HepG2 (cell line): ENCODE data around the gene KCNMA1. TPM values are rescaled to one million over a fixed set of nuclear protein-coding genes. Genes with fewer than 3 reads are reported as not detected.
A peak's percentile ranks its signal among the peaks of the same experiment; 100 is the strongest.

Experiments
- ATAC-seq: fragments of 200-7000 bp; cut with Tn5 transposase; 3 replicates; pipeline ENCODE4 v1.9.1; 2020; ENCODE audit warnings: mild to moderate bottlenecking, moderate library complexity
- BruUV-seq: library from RNA; stranded (reverse); fragments of 400-500 nt; replicated peaks from 2 replicates; lab custom pipeline; 2021; lab: Mats Ljungman, UMichigan
- CTCF ChIA-PET: fragments of 300-600 bp; formaldehyde crosslinking; extraction: SDS; loops from one replicate; lab custom pipeline; 2021; ENCODE audit warnings: low total read pairs, inconsistent platforms, low intra/inter-chr PET ratio; lab: Yijun Ruan, JAX
- POLR2A ChIA-PET: fragments of 350-600 bp; sonication (Branson Sonifier 250); formaldehyde crosslinking; loops from one replicate; lab custom pipeline; 2020; ENCODE audit warnings: antibody characterized with exemption, inconsistent platforms; lab: Yijun Ruan, JAX
- DNase-seq: peaks from one replicate; pipeline ENCODE4 v3.0.0-alpha.2; 2015; ENCODE audit warnings: low spot score
- FAIRE-seq: peaks from 3 replicates; lab custom pipeline; 2011; peaks lifted over from hg19 to GRCh38; lab: Jason Lieb, UNC
- H2AFZ ChIP-seq: one replicate; pipeline ENCODE4 v1.6.1; 2011; ENCODE audit warnings: low read length, inconsistent platforms
- H3K27ac ChIP-seq: fragments of 300-600 bp; 3 replicates; pipeline ENCODE4 v1.8.0; 2011; ENCODE audit warnings: mixed run types, mild to moderate bottlenecking, mixed read lengths, low read length, inconsistent platforms; ENCODE audit not compliant: insufficient read depth; ENCODE audit errors: extremely low read length
- H3K27me3 ChIP-seq, 2 experiments: fragments of 200-600 bp in 1 of 2; 2 replicates in 1 of 2; 3 replicates in 1 of 2; pipeline versions ENCODE4 v1.6.0 to v1.8.0; 2011; ENCODE audit warnings: low read length in 2 of 2, mild to moderate bottlenecking in 2 of 2, moderate library complexity in 2 of 2, inconsistent platforms in 1 of 2; ENCODE audit not compliant: insufficient read depth in 2 of 2, control insufficient read depth in 1 of 2
- H3K36me3 ChIP-seq, 2 experiments: fragments of 200-600 bp in 1 of 2; replicated peaks in 1 of 2; 2 replicates in 1 of 2; 3 replicates in 1 of 2; pipeline versions ENCODE4 v1.5.1 to v1.8.0; 2011; ENCODE audit warnings: low read length in 2 of 2, inconsistent platforms in 1 of 2; ENCODE audit not compliant: insufficient read depth in 2 of 2, control insufficient read depth in 1 of 2
- H3K4me1 ChIP-seq: 2 replicates; pipeline ENCODE4 v1.5.1; 2012; ENCODE audit warnings: low read length, inconsistent platforms; ENCODE audit not compliant: insufficient read depth
- H3K4me2 ChIP-seq: 2 replicates; pipeline ENCODE4 v1.6.0; 2011; ENCODE audit warnings: low read depth, low read length, inconsistent platforms
- H3K4me3 ChIP-seq, 3 experiments: fragments of 200-600 bp in 1 of 3; sonication (generic), shearing (Covaris generic) in 1 of 3; replicated peaks in 1 of 3; 2 replicates each; pipeline ENCODE4 v1.5.1; 2011 to 2016; ENCODE audit warnings: low read length in 3 of 3, inconsistent platforms in 2 of 3, low read depth in 2 of 3, mild to moderate bottlenecking in 2 of 3, control low read depth in 1 of 3, mixed read lengths in 1 of 3; ENCODE audit not compliant: insufficient read depth in 1 of 3
- H3K79me2 ChIP-seq: one replicate; pipeline ENCODE4 v1.6.1; 2011; ENCODE audit warnings: low read length, inconsistent platforms; ENCODE audit not compliant: insufficient read depth
- H3K9ac ChIP-seq: 2 replicates; pipeline ENCODE4 v1.6.0; 2011; ENCODE audit warnings: mild to moderate bottlenecking, low read depth, low read length, inconsistent platforms; ENCODE audit not compliant: insufficient read depth
- H3K9me3 ChIP-seq: 2 replicates; pipeline ENCODE4 v1.5.1; 2012; ENCODE audit warnings: mild to moderate bottlenecking, low read length
- H4K20me1 ChIP-seq: 2 replicates; pipeline ENCODE4 v1.6.0; 2011; ENCODE audit warnings: inconsistent platforms, mild to moderate bottlenecking, low read length, moderate library complexity; ENCODE audit not compliant: insufficient read depth
- ATF4 ChIP-seq, 2 experiments: fragments of 450-650 bp in 1 of 2; sonication (generic) in 1 of 2; formaldehyde crosslinking; IDR thresholded peaks; 2 replicates each; pipeline versions ENCODE4 v1.5.0 to v1.8.0; 2020 to 2022; ENCODE audit warnings: mild to moderate bottlenecking in 1 of 2, missing genetic modification reagents in 1 of 2
- CREB1 ChIP-seq, 2 experiments: fragments of 450-650 bp in 1 of 2; IDR thresholded peaks; 2 replicates each; pipeline ENCODE4 v1.6.1; 2016 to 2017; ENCODE audit warnings: control low read depth in 1 of 2, mild to moderate bottlenecking in 1 of 2, missing compliant biosample characterization in 1 of 2, missing genetic modification characterization in 1 of 2
- DNMT3B ChIP-seq: conservative IDR thresholded peaks from 2 replicates; pipeline ENCODE4 v1.6.1; 2016; ENCODE audit warnings: missing biosample characterization, control low read depth
- HES4 ChIP-seq: sonication (generic); formaldehyde crosslinking; IDR thresholded peaks from 2 replicates; pipeline ENCODE4 v1.9.0; 2021; ENCODE audit warnings: mild to moderate bottlenecking, missing genetic modification reagents, borderline replicate concordance
- JDP2 ChIP-seq: sonication (generic); formaldehyde crosslinking; IDR thresholded peaks from 2 replicates; pipeline ENCODE4 v1.8.1; 2022; ENCODE audit warnings: missing genetic modification reagents, borderline replicate concordance
- NBN ChIP-seq: fragments of 450-650 bp; conservative IDR thresholded peaks from 2 replicates; pipeline ENCODE4 v1.6.1; 2017
- RXRA ChIP-seq: sonication (generic); formaldehyde crosslinking; IDR thresholded peaks from 2 replicates; pipeline ENCODE4 v1.5.1; 2020; ENCODE audit warnings: missing genetic modification reagents
- SATB2 ChIP-seq: sonication (generic); formaldehyde crosslinking; IDR thresholded peaks from 2 replicates; pipeline ENCODE4 v1.5.0; 2020; ENCODE audit warnings: missing genetic modification reagents
- ZNF432 ChIP-seq: sonication (generic); formaldehyde crosslinking; IDR thresholded peaks from 2 replicates; pipeline ENCODE4 v1.5.0; 2020; ENCODE audit warnings: missing genetic modification reagents, mild to moderate bottlenecking, borderline replicate concordance
- WGBS: methylation state at CpG from one replicate; pipeline ENCODE4 v1.1.6; 2017; ENCODE audit warnings: low lambda C conversion rate; 5-methylcytosine and 5-hydroxymethylcytosine counted together
- in situ Hi-C: cut with HindIII; loops from 2 replicates; pipeline ENCODE4 v1.10.0; 2017; ENCODE audit warnings: low pct_unique_long_range_greater_than_20kb; ENCODE audit not compliant: extremely low pct_ligation_motif_present
- intact Hi-C: fragments of 100-400 bp; cut with micrococcal nuclease; formaldehyde crosslinking; loops from one replicate; pipeline ENCODE4 v1.10.0; 2022; ENCODE audit not compliant: unreplicated experiment
- polyA plus RNA-seq, 8 experiments: library from polyadenylated mRNA; depleted of rRNA in 3 of 8; stranded (reverse) in 7 of 8; unstranded in 1 of 8; fragments of >200 nt; fragmentation: Illumina TruSeq in 4 of 8; extraction: Trizol in 4 of 8; gene quantifications; 2 replicates each; pipeline versions ENCODE4 v1.2.1 to v1.2.3, GENCODE V29; 2011 to 2016; ENCODE audit warnings: low read depth in 4 of 8, missing spikeins in 1 of 8, mixed read lengths in 1 of 8; ENCODE audit not compliant: insufficient read depth in 1 of 8
- total RNA-seq, 5 experiments: library from RNA; depleted of rRNA; stranded (reverse); fragments of >200 nt; fragmentation: Illumina TruSeq; extraction: Trizol; gene quantifications; 2 replicates each; pipeline ENCODE4 v1.2.3, GENCODE V29; 2016; ENCODE audit warnings: low read depth in 1 of 5
- TF ChIP-seq, protein P1 (sequence below): sonication (generic); formaldehyde crosslinking; conservative IDR thresholded peaks from 2 replicates; pipeline ENCODE4 v1.8.0; 2022; ENCODE audit warnings: missing genetic modification reagents
- TF ChIP-seq, protein P2 (sequence below): sonication (generic); formaldehyde crosslinking; IDR thresholded peaks from 2 replicates; pipeline ENCODE4 v1.4.0; 2020; ENCODE audit warnings: missing genetic modification reagents, mild to moderate bottlenecking, borderline replicate concordance

KCNMA1 gene
- total and polyA plus RNA-seq, 2 of the 13 experiments (the other 11 are each of a cell fraction or from before 2014, with no cell fraction given), result 0.02 TPM; not detected in 1

- H3K9ac ChIP-seq, result no peak overlapping the region
- in situ Hi-C loops (no loop called here), intact Hi-C loops (no loop called here)
- no peaks in the 10 kb centered on the region for H3K36me3 ChIP-seq
- peaks cover 0 to 2% of the 10 kb centered on the region in 2 experiments; a peak in 2 of 5 replicates for H3K27me3 ChIP-seq
- DNase-seq (no peak), ATAC-seq (no peak), FAIRE-seq (no peak)
- H3K27ac ChIP-seq, result no peak overlapping the region
- ChIA-PET POLR2A (no interaction called here), CTCF (no interaction called here)
- TF ChIP-seq RXRA (no peak), SATB2 (CRISPR knock-in tag) (no peak), ZNF432 (CRISPR knock-in tag) (no peak), CREB1 (IDR thresholded peaks at IDR 0.05) (peak; percentile 51; the same call in 1 of the 2 replicates), CREB1 (CRISPR knock-in tag; IDR thresholded peaks at IDR 0.05) (no peak), ATF4 (CRISPR knock-in tag; IDR thresholded peaks at IDR 0.05) (no peak)
- WGBS, result 2% methylated on average over 6 of the region's 6 CpGs
- H3K9me3 ChIP-seq, result no peaks in the 10 kb centered on the region
- no TSS peak for BruUV-seq
- no peak overlapping the region for H2AFZ ChIP-seq
- H3K4me1 ChIP-seq, result no peaks in the 10 kb centered on the region
- H3K79me2 ChIP-seq, result no peaks in the 10 kb centered on the region
- H4K20me1 ChIP-seq, result no peaks in the 10 kb centered on the region
- H3K4me3 ChIP-seq, result no peak overlapping the region
- H3K4me2 ChIP-seq, result no peak overlapping the region
Measured at GRCh38 chr10:77219046-77219445, 418.6 kb downstream of the KCNMA1 start.

DNA sequence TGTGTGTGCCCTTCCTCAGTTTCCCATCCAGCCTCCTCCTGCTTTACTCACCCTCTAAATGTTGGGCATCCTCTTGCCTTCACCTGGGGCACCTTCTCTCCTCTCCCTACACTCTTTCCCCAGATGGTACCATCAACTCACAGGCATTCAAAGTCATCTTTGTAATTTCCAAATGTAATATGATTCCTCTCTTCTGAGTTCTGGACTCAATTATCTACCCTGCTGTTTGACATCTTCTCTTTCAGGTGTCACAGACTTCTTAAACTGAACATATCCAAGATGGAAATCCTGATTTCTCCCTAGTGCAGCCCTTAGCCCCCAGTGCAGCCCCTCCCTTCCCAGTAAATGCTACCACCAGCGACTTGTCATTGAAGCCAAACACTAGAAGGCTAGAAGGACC lies 422.8 kb downstream of the KCNMA1 start:
- ATAC-seq (no peak), DNase-seq (no peak)
- Histone ChIP-seq H3K9ac (no peak overlapping the region), H3K4me3 (no peak overlapping the region), H3K79me2 (no peaks in the 10 kb centered on the region), H3K27ac (no peak overlapping the region), H2AFZ (no peak overlapping the region)
- intact Hi-C loops (no loop called here), in situ Hi-C loops (no loop called here)
- TF ChIP-seq JDP2 (CRISPR knock-in tag) (no peak), HES4 (CRISPR knock-in tag) (no peak), DNMT3B (no peak), NBN (no peak)
- TF ChIP-seq, protein P1, sequence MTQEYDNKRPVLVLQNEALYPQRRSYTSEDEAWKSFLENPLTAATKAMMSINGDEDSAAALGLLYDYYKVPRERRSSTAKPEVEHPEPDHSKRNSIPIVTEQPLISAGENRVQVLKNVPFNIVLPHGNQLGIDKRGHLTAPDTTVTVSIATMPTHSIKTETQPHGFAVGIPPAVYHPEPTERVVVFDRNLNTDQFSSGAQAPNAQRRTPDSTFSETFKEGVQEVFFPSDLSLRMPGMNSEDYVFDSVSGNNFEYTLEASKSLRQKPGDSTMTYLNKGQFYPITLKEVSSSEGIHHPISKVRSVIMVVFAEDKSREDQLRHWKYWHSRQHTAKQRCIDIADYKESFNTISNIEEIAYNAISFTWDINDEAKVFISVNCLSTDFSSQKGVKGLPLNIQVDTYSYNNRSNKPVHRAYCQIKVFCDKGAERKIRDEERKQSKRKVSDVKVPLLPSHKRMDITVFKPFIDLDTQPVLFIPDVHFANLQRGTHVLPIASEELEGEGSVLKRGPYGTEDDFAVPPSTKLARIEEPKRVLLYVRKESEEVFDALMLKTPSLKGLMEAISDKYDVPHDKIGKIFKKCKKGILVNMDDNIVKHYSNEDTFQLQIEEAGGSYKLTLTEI (CRISPR knock-in tag), result no peak
- TF ChIP-seq, protein P2, sequence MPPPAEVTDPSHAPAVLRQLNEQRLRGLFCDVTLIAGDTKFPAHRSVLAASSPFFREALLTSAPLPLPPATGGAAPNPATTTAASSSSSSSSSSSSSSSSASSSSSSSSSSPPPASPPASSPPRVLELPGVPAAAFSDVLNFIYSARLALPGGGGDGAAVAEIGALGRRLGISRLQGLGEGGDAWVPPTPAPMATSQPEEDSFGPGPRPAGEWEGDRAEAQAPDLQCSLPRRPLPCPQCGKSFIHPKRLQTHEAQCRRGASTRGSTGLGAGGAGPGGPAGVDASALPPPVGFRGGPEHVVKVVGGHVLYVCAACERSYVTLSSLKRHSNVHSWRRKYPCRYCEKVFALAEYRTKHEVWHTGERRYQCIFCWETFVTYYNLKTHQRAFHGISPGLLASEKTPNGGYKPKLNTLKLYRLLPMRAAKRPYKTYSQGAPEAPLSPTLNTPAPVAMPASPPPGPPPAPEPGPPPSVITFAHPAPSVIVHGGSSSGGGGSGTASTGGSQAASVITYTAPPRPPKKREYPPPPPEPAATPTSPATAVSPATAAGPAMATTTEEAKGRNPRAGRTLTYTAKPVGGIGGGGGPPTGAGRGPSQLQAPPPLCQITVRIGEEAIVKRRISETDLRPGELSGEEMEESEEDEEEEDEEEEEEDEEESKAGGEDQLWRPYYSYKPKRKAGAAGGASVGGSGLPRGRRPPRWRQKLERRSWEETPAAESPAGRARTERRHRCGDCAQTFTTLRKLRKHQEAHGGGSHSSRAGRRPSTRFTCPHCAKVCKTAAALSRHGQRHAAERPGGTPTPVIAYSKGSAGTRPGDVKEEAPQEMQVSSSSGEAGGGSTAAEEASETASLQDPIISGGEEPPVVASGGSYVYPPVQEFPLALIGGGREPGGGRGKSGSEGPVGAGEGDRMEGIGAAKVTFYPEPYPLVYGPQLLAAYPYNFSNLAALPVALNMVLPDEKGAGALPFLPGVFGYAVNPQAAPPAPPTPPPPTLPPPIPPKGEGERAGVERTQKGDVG, result no peak
- TF ChIP-seq, all 625 proteins: peak for 0
- Histone ChIP-seq H3K4me2 (no peak overlapping the region), H3K27me3 (peaks cover 0 to 8% of the 10 kb centered on the region in 2 experiments; a peak in 1 of 5 replicates), H4K20me1 (no peaks in the 10 kb centered on the region), H3K36me3 (no peaks in the 10 kb centered on the region), H3K9me3 (no peaks in the 10 kb centered on the region), H3K4me1 (no peaks in the 10 kb centered on the region)
- POLR2A ChIA-PET, result no interaction called here
- CTCF ChIA-PET, result no interaction called here
- 0% methylated on average over 1 of the region's 1 CpG for WGBS
- FAIRE-seq, result no peak
- BruUV-seq, result no TSS peak
